Neural cell (in vitro differentiated cells): ENCODE measurements around the gene DLG2. TPM values are rescaled to one million over a fixed set of nuclear protein-coding genes. Genes with fewer than 3 reads are reported as not detected.

Source experiments
- H2AFZ ChIP-seq: fragments of 200-600, 300-800 bp; sonication (generic), shearing (Covaris generic); 2 replicates; pipeline ENCODE4 v1.6.0; 2014; ENCODE audit warnings: low read depth, mild to moderate bottlenecking, antibody characterized with exemption, low read length, moderate library complexity
- H3F3A ChIP-seq: fragments of 200-600 bp; shearing (Covaris generic); 2 replicates; pipeline ENCODE4 v1.6.1; 2016; ENCODE audit warnings: mild to moderate bottlenecking, moderate library complexity, mixed read lengths, antibody characterized with exemption, low read length; ENCODE audit not compliant: insufficient read depth, poor library complexity, severe bottlenecking
- H3K27ac ChIP-seq: fragments of 200-600, 300-800 bp; sonication (generic), shearing (Covaris generic); 2 replicates; pipeline ENCODE4 v1.5.1; 2014; ENCODE audit warnings: mild to moderate bottlenecking, low read length, moderate library complexity
- H3K27me3 ChIP-seq: fragments of 300-800, 200-600 bp; sonication (generic), shearing (Covaris generic); 2 replicates; pipeline ENCODE4 v1.6.0; 2014; ENCODE audit warnings: mild to moderate bottlenecking, low read depth, low read length, moderate library complexity; ENCODE audit not compliant: insufficient read depth
- H3K36me3 ChIP-seq: fragments of 300-800, 200-600 bp; sonication (generic), shearing (Covaris generic); 2 replicates; pipeline ENCODE4 v1.5.1; 2014; ENCODE audit warnings: mild to moderate bottlenecking, antibody characterized with exemption, low read length, moderate library complexity; ENCODE audit not compliant: insufficient read depth
- H3K4me2 ChIP-seq: fragments of 300-800, 200-600 bp; sonication (generic), shearing (Covaris generic); 2 replicates; pipeline ENCODE4 v1.6.0; 2014; ENCODE audit warnings: mild to moderate bottlenecking, low read length
- H3K4me3 ChIP-seq: fragments of 300-800, 200-600 bp; sonication (generic), shearing (Covaris generic); 2 replicates; pipeline ENCODE4 v1.5.1; 2014; ENCODE audit warnings: mild to moderate bottlenecking, low read length, moderate library complexity
- H3K79me2 ChIP-seq: fragments of 200-600 bp; shearing (Covaris generic); replicated peaks from 2 replicates; pipeline ENCODE4 v1.6.0; 2014; ENCODE audit warnings: mild to moderate bottlenecking, low read length, moderate library complexity; ENCODE audit not compliant: insufficient read depth
- H3K9ac ChIP-seq: fragments of 300-800, 200-600 bp; sonication (generic), shearing (Covaris generic); 2 replicates; pipeline ENCODE4 v1.6.1; 2016; ENCODE audit warnings: mild to moderate bottlenecking, low read length, mixed read lengths
- H3K9me2 ChIP-seq: fragments of 200-600 bp; shearing (Covaris generic); 2 replicates; pipeline ENCODE4 v1.6.1; 2016; ENCODE audit warnings: mild to moderate bottlenecking, low read length, mixed read lengths; ENCODE audit not compliant: insufficient read depth
- H3K9me3 ChIP-seq: fragments of 200-600, 300-800 bp; sonication (generic), shearing (Covaris generic); 2 replicates; pipeline ENCODE4 v1.6.1; 2016; ENCODE audit warnings: mild to moderate bottlenecking, mixed run types, low read length, moderate library complexity, mixed read lengths
- H4K20me1 ChIP-seq: fragments of 200-600 bp; shearing (Covaris generic); 2 replicates; pipeline ENCODE4 v1.6.1; 2016; ENCODE audit warnings: mild to moderate bottlenecking, mixed run types; ENCODE audit not compliant: insufficient read depth
- EP300 ChIP-seq: fragments of 450-650 bp; conservative IDR thresholded peaks from 2 replicates; pipeline ENCODE4 v1.6.1; 2014; ENCODE audit warnings: antibody characterized with exemption, mild to moderate bottlenecking, moderate library complexity; ENCODE audit not compliant: poor library complexity, severe bottlenecking
- EZH2 ChIP-seq: fragments of 200-600, 300-800 bp; shearing (Covaris generic), sonication (generic); IDR thresholded peaks from 2 replicates; pipeline ENCODE4 v1.6.1; 2014; ENCODE audit warnings: antibody characterized with exemption, low read length, borderline replicate concordance, mild to moderate bottlenecking; ENCODE audit not compliant: insufficient read depth, poor library complexity, severe bottlenecking
- MXI1 ChIP-seq: fragments of 450-650 bp; conservative IDR thresholded peaks from 2 replicates; pipeline ENCODE4 v1.6.1; 2014; ENCODE audit warnings: antibody characterized with exemption, mild to moderate bottlenecking; ENCODE audit not compliant: poor library complexity, severe bottlenecking
- POLR2AphosphoS5 ChIP-seq: IDR thresholded peaks from 2 replicates; pipeline ENCODE4 v1.6.1; 2012
- RAD21 ChIP-seq: fragments of 450-650 bp; conservative IDR thresholded peaks from 2 replicates; pipeline ENCODE4 v1.6.1; 2014; ENCODE audit warnings: antibody characterized with exemption, mild to moderate bottlenecking, moderate library complexity
- REST ChIP-seq: IDR thresholded peaks from 2 replicates; pipeline ENCODE4 v1.6.1; 2012; ENCODE audit warnings: borderline replicate concordance
- SMC3 ChIP-seq: fragments of 450-650 bp; conservative IDR thresholded peaks from 2 replicates; pipeline ENCODE4 v1.6.1; 2014; ENCODE audit warnings: antibody characterized with exemption, mild to moderate bottlenecking, moderate library complexity; ENCODE audit not compliant: poor library complexity
- TAF1 ChIP-seq: IDR thresholded peaks from 2 replicates; pipeline ENCODE4 v1.6.1; 2012; ENCODE audit warnings: low read depth
- polyA plus RNA-seq: library from polyadenylated mRNA; depleted of rRNA; stranded (reverse); fragments of >200 nt; gene quantifications from 2 replicates; pipeline ENCODE4 v1.2.3, GENCODE V29; 2014
- TF ChIP-seq, protein P1 (sequence below): fragments of 450-650 bp; IDR thresholded peaks from 2 replicates; pipeline ENCODE4 v1.5.1; 2014; ENCODE audit warnings: antibody characterized with exemption, mild to moderate bottlenecking, moderate library complexity; ENCODE audit not compliant: poor library complexity, severe bottlenecking

The DLG2 gene
- polyA plus RNA-seq, 1 donor from 2014 or later = 179 TPM

- H3K4me2 ChIP-seq = no peak overlapping the region
- H3K9me3 ChIP-seq = no peaks in the 10 kb centered on the region
- no peaks in the 10 kb centered on the region for H4K20me1 ChIP-seq
- H3K9me2 ChIP-seq = no peaks in the 10 kb centered on the region
- TF ChIP-seq SMC3 (no peak), EP300 (no peak), MXI1 (no peak), EZH2 (no peak), POLR2AphosphoS5 (no peak), TAF1 (no peak), RAD21 (no peak), REST (no peak)
- TF ChIP-seq, protein P1, sequence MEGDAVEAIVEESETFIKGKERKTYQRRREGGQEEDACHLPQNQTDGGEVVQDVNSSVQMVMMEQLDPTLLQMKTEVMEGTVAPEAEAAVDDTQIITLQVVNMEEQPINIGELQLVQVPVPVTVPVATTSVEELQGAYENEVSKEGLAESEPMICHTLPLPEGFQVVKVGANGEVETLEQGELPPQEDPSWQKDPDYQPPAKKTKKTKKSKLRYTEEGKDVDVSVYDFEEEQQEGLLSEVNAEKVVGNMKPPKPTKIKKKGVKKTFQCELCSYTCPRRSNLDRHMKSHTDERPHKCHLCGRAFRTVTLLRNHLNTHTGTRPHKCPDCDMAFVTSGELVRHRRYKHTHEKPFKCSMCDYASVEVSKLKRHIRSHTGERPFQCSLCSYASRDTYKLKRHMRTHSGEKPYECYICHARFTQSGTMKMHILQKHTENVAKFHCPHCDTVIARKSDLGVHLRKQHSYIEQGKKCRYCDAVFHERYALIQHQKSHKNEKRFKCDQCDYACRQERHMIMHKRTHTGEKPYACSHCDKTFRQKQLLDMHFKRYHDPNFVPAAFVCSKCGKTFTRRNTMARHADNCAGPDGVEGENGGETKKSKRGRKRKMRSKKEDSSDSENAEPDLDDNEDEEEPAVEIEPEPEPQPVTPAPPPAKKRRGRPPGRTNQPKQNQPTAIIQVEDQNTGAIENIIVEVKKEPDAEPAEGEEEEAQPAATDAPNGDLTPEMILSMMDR = no peak
- no peaks in the 10 kb centered on the region for H3F3A ChIP-seq
- no peaks in the 10 kb centered on the region for H3K36me3 ChIP-seq
- H3K4me3 ChIP-seq = no peak overlapping the region
- H2AFZ ChIP-seq = no peak overlapping the region
- no peaks in the 10 kb centered on the region for H3K27me3 ChIP-seq
- no peak overlapping the region for H3K27ac ChIP-seq
- H3K79me2 ChIP-seq = no peaks in the 10 kb centered on the region
- no peak overlapping the region for H3K9ac ChIP-seq
Observed at GRCh38 chr11:84836371-84836770, 790.8 kb downstream of the DLG2 start.

DNA sequence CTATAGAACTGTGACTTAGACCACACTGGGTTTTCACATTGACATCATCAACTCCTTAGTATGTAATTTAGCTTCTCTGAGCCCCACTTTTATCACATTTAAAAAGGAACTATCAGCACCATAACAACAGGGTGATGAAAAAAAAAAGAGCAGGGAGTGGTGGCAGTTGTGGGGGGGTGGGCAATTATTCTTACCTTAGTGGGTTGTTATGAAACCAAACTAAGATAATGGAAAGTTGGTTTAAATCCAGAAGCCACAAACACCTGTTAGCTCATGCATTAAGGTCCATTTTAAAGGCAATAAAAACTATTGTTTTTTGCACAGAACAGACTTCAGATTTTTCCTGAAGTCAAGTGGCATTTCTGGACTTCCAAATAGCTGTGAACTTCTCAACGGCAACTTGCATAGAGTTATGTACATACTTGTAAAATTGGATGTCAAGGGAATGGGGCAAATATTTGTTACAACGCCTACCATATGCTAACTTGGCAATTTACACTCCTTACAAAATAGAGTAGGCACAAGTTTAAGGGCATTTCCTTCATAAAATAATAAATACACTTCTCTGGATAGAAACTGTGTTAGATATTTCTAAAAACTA, 793.6 kb downstream of the DLG2 start:
- H3K36me3 ChIP-seq = no peaks in the 10 kb centered on the region
- H3F3A ChIP-seq = no peaks in the 10 kb centered on the region
- no peaks in the 10 kb centered on the region for H4K20me1 ChIP-seq
- H3K27me3 ChIP-seq = no peaks in the 10 kb centered on the region
- H3K9ac ChIP-seq = no peak overlapping the region
- no peaks in the 10 kb centered on the region for H3K9me3 ChIP-seq
- H3K4me3 ChIP-seq = no peak overlapping the region
- H3K27ac ChIP-seq = no peak overlapping the region
- H3K79me2 ChIP-seq = no peaks in the 10 kb centered on the region
- no peak for TF ChIP-seq MXI1
- TF ChIP-seq RAD21 = no peak
- TF ChIP-seq EZH2 = no peak
- TF ChIP-seq EP300 = no peak
- no peak for TF ChIP-seq REST
- TF ChIP-seq SMC3 = no peak
- no peak for TF ChIP-seq TAF1
- TF ChIP-seq, protein P1 = no peak
- no peak for TF ChIP-seq POLR2AphosphoS5
- H2AFZ ChIP-seq = no peak overlapping the region
- H3K4me2 ChIP-seq = no peak overlapping the region
- no peaks in the 10 kb centered on the region for H3K9me2 ChIP-seq
